ENCODE results near the gene HLCS. TPM values are rescaled to one million over a fixed set of nuclear protein-coding genes. Genes with fewer than 3 reads are reported as not detected.

HLCS gene
- total RNA-seq, 1 donor from 2014 or later, result 10.7 TPM

DNA sequence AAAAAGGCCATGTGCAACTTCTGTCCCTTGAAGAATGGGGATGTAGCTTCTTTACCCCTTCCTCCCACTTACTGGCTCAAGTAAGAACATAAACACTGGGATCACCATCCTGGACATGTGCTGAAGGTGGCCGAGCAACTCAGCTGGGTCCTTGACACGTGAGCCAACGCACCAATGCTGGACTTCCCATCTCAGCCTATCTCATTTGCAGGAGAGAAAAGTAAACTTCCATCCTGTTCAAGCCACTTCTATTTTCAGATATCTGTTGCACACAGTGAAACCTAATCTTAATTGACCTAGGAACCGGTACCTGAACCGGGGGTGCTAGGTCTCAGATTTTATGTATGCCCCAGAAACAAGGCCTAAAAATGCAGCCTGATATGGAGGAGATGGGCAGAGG, 75.3 kb downstream of the HLCS start:
- no peak for TF ChIP-seq CTCF (IDR thresholded peaks at IDR 0.05)
- DNase-seq (ENCODE audit: low spot score in 2 of 2), result no peak
- no peaks in the 10 kb centered on the region for H3K27me3 ChIP-seq
- peaks cover 4 to 26% of the 10 kb centered on the region in 2 donors for H3K36me3 ChIP-seq
- H3K9me3 ChIP-seq, result no peaks in the 10 kb centered on the region
- no peak overlapping the region for H3K27ac ChIP-seq
- intact Hi-C loops (cut with DNase I), result no loop called here
- no peaks in the 10 kb centered on the region for H3K4me1 ChIP-seq
- no peak overlapping the region for H3K4me3 ChIP-seq

GRCh38 chr21:36890086-36890485, 76.4 kb downstream of the HLCS start:
- no peak for TF ChIP-seq CTCF (IDR thresholded peaks at IDR 0.05)
- Histone ChIP-seq H3K27me3 (no peaks in the 10 kb centered on the region), H3K36me3 (peaks cover 4 to 26% of the 10 kb centered on the region in 2 donors), H3K27ac (no peak overlapping the region), H3K4me3 (no peak overlapping the region), H3K9me3 (no peaks in the 10 kb centered on the region), H3K4me1 (no peaks in the 10 kb centered on the region)
- no peak for DNase-seq (ENCODE audit: low spot score in 2 of 2)
- intact Hi-C loops (cut with DNase I), result no loop called here

DNA sequence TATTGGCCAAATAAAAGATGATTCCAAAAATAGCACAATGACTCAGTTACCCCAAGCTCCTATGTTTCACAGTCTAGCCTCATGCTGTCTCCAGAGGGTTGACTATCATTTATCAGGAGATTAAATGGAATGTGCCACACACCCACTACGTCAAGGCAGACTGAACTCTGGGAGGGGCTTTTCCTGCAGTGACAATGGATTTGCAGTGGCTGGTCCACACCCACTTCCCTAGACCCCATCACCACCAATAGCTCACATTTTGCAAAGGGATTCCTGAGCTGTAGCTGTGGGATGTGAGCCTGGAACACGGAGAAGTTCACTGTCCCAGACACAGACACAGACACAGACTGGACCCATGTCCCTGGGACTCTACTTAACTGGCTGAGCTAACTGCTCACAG, 77.1 kb downstream of the HLCS start:
- H3K4me1 ChIP-seq, result no peaks in the 10 kb centered on the region
- H3K36me3 ChIP-seq, result peaks cover 2 to 20% of the 10 kb centered on the region in 2 donors
- intact Hi-C loops (cut with DNase I), result no loop called here
- no peak overlapping the region for H3K4me3 ChIP-seq
- H3K27me3 ChIP-seq, result no peaks in the 10 kb centered on the region
- no peak for TF ChIP-seq CTCF (IDR thresholded peaks at IDR 0.05)
- no peaks in the 10 kb centered on the region for H3K9me3 ChIP-seq
- no peak overlapping the region for H3K27ac ChIP-seq
- no peak for DNase-seq (ENCODE audit: low spot score in 2 of 2)

- H3K9me3 ChIP-seq, result peaks cover 0 to 7% of the 10 kb centered on the region in 2 donors
- H3K4me3 ChIP-seq, result no peak overlapping the region
- H3K27ac ChIP-seq, result no peak overlapping the region
- TF ChIP-seq CTCF (IDR thresholded peaks at IDR 0.05), result no peak
- DNase-seq (ENCODE audit: low spot score in 2 of 2), result no peak
- H3K27me3 ChIP-seq, result no peaks in the 10 kb centered on the region
- H3K4me1 ChIP-seq, result no peaks in the 10 kb centered on the region
- intact Hi-C loops (cut with DNase I), result no loop called here
- peaks cover 0 to 18% of the 10 kb centered on the region in 2 donors for H3K36me3 ChIP-seq
Measured at GRCh38 chr21:36888466-36888865, 78.0 kb downstream of the HLCS start.

GRCh38 chr21:36887963-36888362, 78.5 kb downstream of the HLCS start:
- Histone ChIP-seq H3K36me3 (peaks cover 0 to 18% of the 10 kb centered on the region in 2 donors), H3K27me3 (no peaks in the 10 kb centered on the region), H3K4me3 (no peak overlapping the region), H3K9me3 (peaks cover 0 to 9% of the 10 kb centered on the region in 2 donors), H3K4me1 (no peaks in the 10 kb centered on the region), H3K27ac (no peak overlapping the region)
- no peak for TF ChIP-seq CTCF (IDR thresholded peaks at IDR 0.05)
- intact Hi-C loops (cut with DNase I), result no loop called here
- DNase-seq (ENCODE audit: low spot score in 2 of 2), result no peak

Measured in ascending aorta (tissue), 2 donors.